LNCaP clone FGC (cell line): ENCODE measurements around the gene SIGMAR1.

Experiments used
- DNase-seq: peaks from one replicate; pipeline ENCODE4 v3.0.0-alpha.2; 2011; ENCODE audit warnings: low read depth
- H3K4me3 ChIP-seq: 2 replicates; pipeline ENCODE4 v1.5.1; 2011; ENCODE audit warnings: mild to moderate bottlenecking, low read depth, low read length, control low read depth
- CTCF ChIP-seq: IDR thresholded peaks from 2 replicates; pipeline ENCODE4 v1.5.1; 2012; ENCODE audit warnings: mild to moderate bottlenecking; ENCODE audit not compliant: control insufficient read depth, insufficient read depth; ENCODE audit errors: extremely low read depth

SIGMAR1 gene

GRCh38 chr9:34650816-34651215 is 13.2 kb upstream of the SIGMAR1 start:
- no peak overlapping the region; the same call in 1 of the 2 replicates for H3K4me3 ChIP-seq
- TF ChIP-seq CTCF, result no peak
- DNase-seq, result no peak

GRCh38 chr9:34648673-34649072 is 11.1 kb upstream of the SIGMAR1 start:
- TF ChIP-seq CTCF, result no peak
- no peak overlapping the region for H3K4me3 ChIP-seq
- no peak for DNase-seq

GRCh38 chr9:34647651-34648050 is 10.1 kb upstream of the SIGMAR1 start:
- TF ChIP-seq CTCF, result no peak
- peak overlapping the region; percentile 71 for H3K4me3 ChIP-seq
- no peak for DNase-seq

GRCh38 chr9:34647084-34647403 is 9.5 kb upstream of the SIGMAR1 start:
- no peak for DNase-seq
- TF ChIP-seq CTCF, result no peak
- peak overlapping the region; percentile 71 for H3K4me3 ChIP-seq

GRCh38 chr9:34646211-34647083 is 8.9 kb upstream of the SIGMAR1 start, which contains the start of gene GALT:
Gene GALT (plus strand): TSS chr9:34646675. CDS start chr9:34646705, 30 bp downstream.
- TF ChIP-seq CTCF, result peak; percentile 57
- peak; percentile 41 for DNase-seq
- H3K4me3 ChIP-seq, result peak within 1 kb of the TSS; percentile 71

DNA sequence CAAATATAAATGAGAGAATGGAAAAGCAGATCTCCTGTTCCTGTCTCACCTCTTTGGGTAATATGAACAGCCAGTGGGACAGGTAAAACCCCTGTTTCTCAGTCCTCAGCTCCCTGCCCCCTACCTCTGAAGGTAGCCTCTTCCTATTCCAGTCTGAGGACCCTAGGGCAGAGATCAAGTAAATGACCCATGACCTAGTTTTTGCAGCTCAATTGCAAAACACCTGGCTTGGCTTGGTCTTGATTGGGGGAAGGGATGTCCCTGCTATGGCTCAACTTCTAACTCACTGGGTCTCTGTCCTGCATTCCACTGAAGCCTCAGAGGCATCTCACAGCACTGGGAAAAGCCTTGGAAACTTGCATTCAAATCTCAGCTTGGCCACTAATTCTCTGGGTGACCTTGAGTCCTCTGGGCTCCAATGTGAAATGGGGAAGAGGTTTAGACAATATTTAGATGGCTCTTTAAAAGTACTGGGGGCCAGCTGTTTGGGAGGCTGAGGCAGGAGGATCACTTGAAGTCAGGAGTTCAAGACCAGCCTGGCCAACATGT is 7.3 kb upstream of the SIGMAR1 start:
- TF ChIP-seq CTCF, result no peak
- no peak for DNase-seq
- no peak overlapping the region for H3K4me3 ChIP-seq
